H1 (cell line): ENCODE measurements around the gene CAMK2A. TPM values are rescaled to one million over a fixed set of nuclear protein-coding genes. Genes with fewer than 3 reads are reported as not detected.

Experiments
- CTCF ChIA-PET: fragments of 300-600 bp; sonication (Branson Sonifier 250); formaldehyde crosslinking; loops from one replicate; lab custom pipeline; 2021; ENCODE audit not compliant: partially characterized antibody; lab: Charles Lee
- POLR2A ChIA-PET: fragments of 300-600 bp; sonication (Branson Sonifier 250); formaldehyde crosslinking; loops from one replicate; lab custom pipeline; 2021; ENCODE audit warnings: inconsistent platforms; ENCODE audit not compliant: partially characterized antibody; lab: Charles Lee
- DNase-seq, 2 experiments: peaks; one replicate each; pipeline versions ENCODE4 v3.0.0 to v3.0.0-alpha.2; 2010 to 2022; ENCODE audit warnings: low spot score in 2 of 2, low read depth in 1 of 2, mixed read lengths in 1 of 2
- FAIRE-seq: peaks from 2 replicates; lab custom pipeline; 2011; peaks lifted over from hg19 to GRCh38; lab: Jason Lieb, UNC
- H2AFZ ChIP-seq: 2 replicates; pipeline ENCODE4 v1.8.1; 2012; ENCODE audit warnings: low read length, inconsistent platforms
- H2AK5ac ChIP-seq: 2 replicates; pipeline ENCODE4 v1.6.1; 2013; ENCODE audit warnings: low read depth, low read length
- H2BK120ac ChIP-seq: replicated peaks from 2 replicates; pipeline ENCODE3; 2013; ENCODE audit warnings: low read depth, low read length, inconsistent platforms
- H2BK12ac ChIP-seq: 2 replicates; pipeline ENCODE4 v1.6.1; 2013; ENCODE audit warnings: low read depth, low read length
- H2BK15ac ChIP-seq: 2 replicates; pipeline ENCODE4 v1.6.1; 2013; ENCODE audit warnings: low read length
- H2BK20ac ChIP-seq: 2 replicates; pipeline ENCODE4 v1.6.1; 2013; ENCODE audit warnings: low read length
- H2BK5ac ChIP-seq: 2 replicates; pipeline ENCODE4 v1.6.1; 2013; ENCODE audit warnings: low read depth, low read length
- H3K14ac ChIP-seq: 2 replicates; pipeline ENCODE4 v1.6.1; 2013; ENCODE audit warnings: inconsistent platforms; ENCODE audit not compliant: insufficient read length
- H3K18ac ChIP-seq: 2 replicates; pipeline ENCODE4 v1.6.1; 2013; ENCODE audit warnings: low read length; ENCODE audit errors: extremely low read depth
- H3K23ac ChIP-seq: 2 replicates; pipeline ENCODE4 v1.6.1; 2013; ENCODE audit warnings: inconsistent platforms; ENCODE audit not compliant: insufficient read length
- H3K23me2 ChIP-seq: 2 replicates; pipeline ENCODE4 v1.6.1; 2013; ENCODE audit warnings: low read depth, low read length
- H3K27ac ChIP-seq: 2 replicates; pipeline ENCODE4 v1.6.1; 2011; ENCODE audit warnings: low read depth, low read length, inconsistent platforms
- H3K27me3 ChIP-seq, 4 experiments: replicated peaks in 1 of 4; 1 replicate in 1 of 4; 2 replicates in 3 of 4; pipeline versions ENCODE4 v1.6.1 to v1.8.1; 2011 to 2013; ENCODE audit warnings: low read length in 3 of 4, mild to moderate bottlenecking in 3 of 4, inconsistent platforms in 2 of 4, mixed read lengths in 2 of 4, moderate library complexity in 1 of 4; ENCODE audit not compliant: control insufficient read depth in 3 of 4, insufficient read depth in 3 of 4; ENCODE audit errors: extremely low read depth in 1 of 4
- H3K36me3 ChIP-seq, 4 experiments: 2 replicates each; pipeline versions ENCODE4 v1.6.1 to v1.8.1; 2011 to 2013; ENCODE audit warnings: mild to moderate bottlenecking in 4 of 4, low read length in 3 of 4, moderate library complexity in 2 of 4, control low read depth in 1 of 4, inconsistent platforms in 1 of 4; ENCODE audit not compliant: insufficient read depth in 4 of 4, control insufficient read depth in 2 of 4
- H3K4ac ChIP-seq: replicated peaks from 2 replicates; pipeline ENCODE3; 2013; ENCODE audit warnings: low read length, low read depth, mixed read lengths, inconsistent platforms; ENCODE audit not compliant: insufficient read length
- H3K4me1 ChIP-seq, 4 experiments: replicated peaks in 1 of 4; 1 replicate in 1 of 4; 2 replicates in 3 of 4; pipeline versions ENCODE4 v1.6.1 to v1.8.1; 2011 to 2013; ENCODE audit warnings: low read length in 3 of 4, inconsistent platforms in 2 of 4, mixed read lengths in 1 of 4; ENCODE audit not compliant: insufficient read depth in 4 of 4, control insufficient read depth in 3 of 4
- H3K4me2 ChIP-seq, 2 experiments: 2 replicates each; pipeline versions ENCODE4 v1.6.1 to v1.8.1; 2011 to 2013; ENCODE audit warnings: low read depth in 2 of 2, low read length in 2 of 2, control low read depth in 1 of 2, inconsistent platforms in 1 of 2, mild to moderate bottlenecking in 1 of 2; ENCODE audit not compliant: insufficient read depth in 1 of 2
- H3K4me3 ChIP-seq, 4 experiments: fragments of 200-600, 300-600 bp in 1 of 4; sonication (generic), shearing (Covaris generic), sonication (Bioruptor Twin) in 1 of 4; 2 replicates each; pipeline versions ENCODE4 v1.5.1 to v1.8.1; 2011 to 2016; ENCODE audit warnings: low read length in 4 of 4, low read depth in 3 of 4, control low read depth in 2 of 4, inconsistent platforms in 2 of 4, mild to moderate bottlenecking in 2 of 4, mixed read lengths in 1 of 4, moderate library complexity in 1 of 4; ENCODE audit not compliant: insufficient read depth in 2 of 4; ENCODE audit errors: extremely low read depth in 1 of 4
- H3K56ac ChIP-seq: replicated peaks from 2 replicates; pipeline ENCODE3; 2013; ENCODE audit warnings: low read depth, mild to moderate bottlenecking, mixed read lengths, low read length, inconsistent platforms; ENCODE audit not compliant: insufficient read length
- H3K79me1 ChIP-seq: 2 replicates; pipeline ENCODE4 v1.6.1; 2013; ENCODE audit warnings: low read depth, low read length, control low read depth
- H3K79me2 ChIP-seq, 2 experiments: 2 replicates each; pipeline versions ENCODE4 v1.6.1 to v1.8.1; 2012 to 2013; ENCODE audit warnings: low read length in 2 of 2, mild to moderate bottlenecking in 2 of 2, inconsistent platforms in 1 of 2; ENCODE audit not compliant: insufficient read depth in 2 of 2, control insufficient read depth in 1 of 2
- H3K9ac ChIP-seq, 4 experiments: replicated peaks in 1 of 4; 1 replicate in 1 of 4; 2 replicates in 3 of 4; pipeline versions ENCODE4 v1.6.1 to v1.8.1; 2011 to 2013; ENCODE audit warnings: low read depth in 3 of 4, low read length in 3 of 4, control low read depth in 2 of 4, mild to moderate bottlenecking in 2 of 4, moderate library complexity in 2 of 4, inconsistent platforms in 1 of 4; ENCODE audit errors: extremely low read depth in 1 of 4
- H3K9me3 ChIP-seq, 2 experiments: 2 replicates each; pipeline versions ENCODE4 v1.6.1 to v1.8.1; 2012 to 2013; ENCODE audit warnings: mild to moderate bottlenecking in 2 of 2, moderate library complexity in 2 of 2, control low read depth in 1 of 2, inconsistent platforms in 1 of 2, low read depth in 1 of 2, low read length in 1 of 2, mixed read lengths in 1 of 2; ENCODE audit not compliant: insufficient read depth in 2 of 2
- H4K20me1 ChIP-seq, 2 experiments: replicated peaks in 1 of 2; 2 replicates each; pipeline versions ENCODE3 to v1.8.1; 2011 to 2013; ENCODE audit warnings: inconsistent platforms in 2 of 2, low read length in 2 of 2, mild to moderate bottlenecking in 1 of 2; ENCODE audit not compliant: insufficient read depth in 2 of 2, control insufficient read depth in 1 of 2
- H4K5ac ChIP-seq: 2 replicates; pipeline ENCODE4 v1.6.1; 2013; ENCODE audit warnings: low read length, low read depth, mixed read lengths, inconsistent platforms; ENCODE audit not compliant: insufficient read length
- H4K8ac ChIP-seq: 2 replicates; pipeline ENCODE4 v1.8.0; 2013; ENCODE audit warnings: mild to moderate bottlenecking, moderate library complexity, low read length, inconsistent platforms; ENCODE audit not compliant: insufficient read depth; ENCODE audit errors: extremely low read depth
- H4K91ac ChIP-seq: replicated peaks from 2 replicates; pipeline ENCODE3; 2013; ENCODE audit warnings: low read length, mixed read lengths, inconsistent platforms; ENCODE audit not compliant: insufficient read length
- HDAC2 ChIP-seq, 2 experiments: fragments of 300-600 bp in 1 of 2; sonication (generic) in 1 of 2; IDR thresholded peaks; 2 replicates each; pipeline ENCODE4 v1.6.1; 2011 to 2012; ENCODE audit warnings: low read depth in 2 of 2, low read length in 2 of 2, mild to moderate bottlenecking in 2 of 2, moderate library complexity in 2 of 2, borderline replicate concordance in 1 of 2, inconsistent platforms in 1 of 2
- HDAC6 ChIP-seq: IDR thresholded peaks from one replicate; pipeline ENCODE4 v1.7.1; 2012; ENCODE audit warnings: low read depth, mild to moderate bottlenecking, inconsistent platforms, low read length, moderate library complexity
- RAD21 ChIP-seq, 2 experiments: IDR thresholded peaks in 1 of 2; conservative IDR thresholded peaks in 1 of 2; 2 replicates each; pipeline ENCODE4 v1.6.1; 2011; ENCODE audit warnings: low read depth in 2 of 2, low read length in 2 of 2, improper control_type of control experiment in 1 of 2, inconsistent platforms in 1 of 2, mild to moderate bottlenecking in 1 of 2, moderate library complexity in 1 of 2
- SUZ12 ChIP-seq: fragments of 200-600 bp; sonication (generic); IDR thresholded peaks from 2 replicates; pipeline ENCODE4 v1.6.1; 2012; ENCODE audit warnings: mild to moderate bottlenecking, inconsistent platforms, low read length, moderate library complexity, mixed read lengths
- TAF1 ChIP-seq: IDR thresholded peaks from 2 replicates; pipeline ENCODE4 v1.6.1; 2011; ENCODE audit warnings: mild to moderate bottlenecking, low read depth, low read length
- WGBS, 2 experiments: shearing (Covaris generic) in 1 of 2; methylation state at CpG; one replicate each; pipeline versions ENCODE4 v1.1.6 to v1.1.7; 2013 to 2015; ENCODE audit warnings: low lambda C conversion rate in 2 of 2, mixed read lengths in 2 of 2, inconsistent platforms in 1 of 2, low coverage in 1 of 2, missing lambda C conversion rate in 1 of 2; ENCODE audit not compliant: insufficient replicate concordance in 2 of 2, insufficient coverage in 1 of 2, insufficient read length in 1 of 2; ENCODE audit errors: extremely low coverage in 1 of 2, missing lambda C conversion rate in 1 of 2; 5-methylcytosine and 5-hydroxymethylcytosine counted together
- polyA plus RNA-seq, 7 experiments: library from polyadenylated mRNA; depleted of rRNA in 3 of 7; stranded (reverse) in 5 of 7; unstranded in 2 of 7; fragments of >200 nt in 5 of 7; fragments of 200-250 nt in 2 of 7; gene quantifications; 1 replicate in 5 of 7; 2 replicates in 1 of 7; 4 replicates in 1 of 7; pipeline versions ENCODE4 v1.2.1 to v1.2.3, GENCODE V29; 2011 to 2013; ENCODE audit warnings: missing spikeins in 2 of 7, mixed read lengths in 2 of 7
- total RNA-seq: library from RNA; stranded (reverse); fragmentation: NEBNext Ultra II Directional; extraction: Animal tissue kit (Norgen Biotek cat#: 25700); gene quantifications from 2 replicates; pipeline ENCODE4 v1.2.1, GENCODE V29; 2021

CAMK2A gene
- total and polyA plus RNA-seq, 2 of the 8 experiments (the other 6 are each of a cell fraction or from before 2014, with no cell fraction given): 0.20 to 0.28 TPM

GRCh38 chr5:150252489-150252888, 37.1 kb downstream of the CAMK2A start:
- no peak overlapping the region for H2AFZ ChIP-seq
- TF ChIP-seq TAF1 (no peak), RAD21 (IDR thresholded peaks at IDR 0.05 in 1 of 2, conservative IDR thresholded peaks at IDR 0.05 in 1 of 2; ENCODE audit: low read depth in 2 of 2, low read length in 2 of 2) (no peak), HDAC2 (IDR thresholded peaks at IDR 0.05; ENCODE audit: borderline replicate concordance in 1 of 2, low read depth in 2 of 2, low read length in 2 of 2) (no peak), SUZ12 (no peak), HDAC6 (no peak)
- TF ChIP-seq, all 59 proteins: peak for 0
- Histone ChIP-seq H3K9me3 (no peaks in the 10 kb centered on the region), H3K79me1 (no peaks in the 10 kb centered on the region), H3K23me2 (no peaks in the 10 kb centered on the region), H4K5ac (no peak overlapping the region), H3K9ac (no peak overlapping the region), H3K18ac (no peak overlapping the region), H4K20me1 (no peaks in the 10 kb centered on the region), H3K4me3 (no peak overlapping the region), H3K27ac (no peak overlapping the region), H3K23ac (no peak overlapping the region), H3K14ac (no peak overlapping the region), H3K4ac (no peak overlapping the region), H2BK15ac (no peak overlapping the region), H2BK5ac (no peak overlapping the region), H2BK12ac (no peak overlapping the region), H3K79me2 (no peaks in the 10 kb centered on the region), H3K4me1 (peaks cover 0 to 3% (median 1%) of the 10 kb centered on the region in 4 experiments; a peak in 3 of 7 replicates), H4K8ac (no peak overlapping the region), H2BK120ac (no peak overlapping the region), H3K56ac (no peak overlapping the region), H4K91ac (no peak overlapping the region), H3K4me2 (no peak overlapping the region), H2BK20ac (no peak overlapping the region), H3K27me3 (no peaks in the 10 kb centered on the region; a peak in 2 of 7 replicates), H3K36me3 (no peaks in the 10 kb centered on the region), H2AK5ac (no peak overlapping the region)
- FAIRE-seq (no peak), DNase-seq (no peak)
- ChIA-PET POLR2A (interaction anchor here (1.0 kb wide), 1 partner anchor 106 kb away, joined by 3 read pairs; no protein-coding TSS in a partner anchor), CTCF (interaction anchor here (1.2 to 5.8 kb wide), 7 partner anchors 10 to 147 kb away, joined by 3 to 20 read pairs (median 5); no protein-coding TSS in a partner anchor)
- WGBS, 2 experiments: 83% methylated on average over 5 of the region's 6 CpGs; no CpG with 5 or more reads in 1 of the 2 experiments
